ENCODE results near the gene GRID1. TPM values are rescaled to one million over a fixed set of nuclear protein-coding genes. Genes with fewer than 3 reads are reported as not detected.

GRID1 gene
- total RNA-seq, 1 donor from 2014 or later = 0.75 TPM

DNA sequence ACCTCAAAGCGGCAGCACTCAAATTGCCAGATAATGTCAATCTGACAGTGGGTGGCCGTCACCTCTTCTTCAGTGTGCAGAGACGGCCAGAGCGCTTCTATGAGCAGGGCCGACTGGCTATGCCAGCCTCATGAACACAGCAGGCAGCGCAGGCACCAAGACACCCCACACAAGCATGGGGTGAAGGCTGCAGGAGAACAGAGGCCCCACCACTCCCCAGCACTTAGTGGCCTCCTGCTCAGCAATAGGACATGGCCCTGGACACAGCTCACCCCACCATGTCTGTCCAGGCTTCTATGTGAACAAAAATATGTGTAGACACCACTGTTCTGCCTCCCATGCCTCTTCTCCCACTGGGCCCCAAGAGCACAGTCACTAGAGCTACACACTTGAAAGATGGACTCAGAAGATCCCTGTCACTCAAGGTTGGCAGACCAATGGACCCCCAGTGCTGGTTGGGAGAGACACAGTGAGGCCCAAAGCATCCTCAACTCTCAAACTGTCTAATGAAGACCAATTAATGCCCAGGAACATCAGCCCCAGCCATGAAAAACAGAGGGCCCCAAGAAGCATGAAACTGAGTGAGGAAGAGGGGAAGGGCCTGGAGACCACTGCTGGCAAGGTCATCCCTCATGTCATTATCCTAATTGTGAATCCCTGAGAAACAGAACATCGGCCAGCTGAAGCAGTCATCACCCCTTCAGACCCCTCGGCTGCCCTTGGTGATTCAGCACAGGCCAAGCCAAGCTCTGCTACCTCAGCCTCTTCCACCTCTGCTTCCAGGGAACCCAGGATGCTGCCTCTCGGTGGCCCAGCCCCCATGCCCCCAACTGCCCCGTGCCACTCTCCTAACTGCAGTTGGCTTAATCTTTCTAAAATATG lies 77.7 kb downstream of the GRID1 start:
- Mint-ChIP-seq H3K27me3 (ENCODE audit: low read depth, unreplicated experiment) (peaks cover 21% of the 10 kb centered on the region), H3K9me3 (ENCODE audit: unreplicated experiment) (peaks cover under 1% of the 10 kb centered on the region), H3K4me1 (ENCODE audit: low read depth, unreplicated experiment) (no peaks in the 10 kb centered on the region), H3K36me3 (ENCODE audit: low read depth, unreplicated experiment) (no peaks in the 10 kb centered on the region), H3K4me3 (ENCODE audit: unreplicated experiment) (no peak overlapping the region), H3K27ac (ENCODE audit: unreplicated experiment) (no peak overlapping the region)
- TF ChIP-seq EZH2 (IDR thresholded peaks at IDR 0.05; ENCODE audit: insufficient read depth, low read length) = no peak
- TF ChIP-seq, protein P1, sequence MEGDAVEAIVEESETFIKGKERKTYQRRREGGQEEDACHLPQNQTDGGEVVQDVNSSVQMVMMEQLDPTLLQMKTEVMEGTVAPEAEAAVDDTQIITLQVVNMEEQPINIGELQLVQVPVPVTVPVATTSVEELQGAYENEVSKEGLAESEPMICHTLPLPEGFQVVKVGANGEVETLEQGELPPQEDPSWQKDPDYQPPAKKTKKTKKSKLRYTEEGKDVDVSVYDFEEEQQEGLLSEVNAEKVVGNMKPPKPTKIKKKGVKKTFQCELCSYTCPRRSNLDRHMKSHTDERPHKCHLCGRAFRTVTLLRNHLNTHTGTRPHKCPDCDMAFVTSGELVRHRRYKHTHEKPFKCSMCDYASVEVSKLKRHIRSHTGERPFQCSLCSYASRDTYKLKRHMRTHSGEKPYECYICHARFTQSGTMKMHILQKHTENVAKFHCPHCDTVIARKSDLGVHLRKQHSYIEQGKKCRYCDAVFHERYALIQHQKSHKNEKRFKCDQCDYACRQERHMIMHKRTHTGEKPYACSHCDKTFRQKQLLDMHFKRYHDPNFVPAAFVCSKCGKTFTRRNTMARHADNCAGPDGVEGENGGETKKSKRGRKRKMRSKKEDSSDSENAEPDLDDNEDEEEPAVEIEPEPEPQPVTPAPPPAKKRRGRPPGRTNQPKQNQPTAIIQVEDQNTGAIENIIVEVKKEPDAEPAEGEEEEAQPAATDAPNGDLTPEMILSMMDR (IDR thresholded peaks at IDR 0.05; ENCODE audit: insufficient read depth, low read depth, low read length) = no peak
- DNase-seq (ENCODE audit: low read depth) (no peak), FAIRE-seq (no peak)
- H3K79me2 ChIP-seq (ENCODE audit: insufficient read depth, low read length) = no peaks in the 10 kb centered on the region
- H2AFZ ChIP-seq (ENCODE audit: low read depth, low read length) = no peak overlapping the region
- no peaks in the 10 kb centered on the region for H3K4me1 ChIP-seq (ENCODE audit: insufficient read depth, low read length)
- no peak overlapping the region for H3K27ac ChIP-seq (ENCODE audit: low read depth, low read length)
- no peak overlapping the region for H3K9ac ChIP-seq (ENCODE audit: low read length)
- H3K4me3 ChIP-seq (ENCODE audit: insufficient read depth, low read depth, low read length) = no peak overlapping the region
- H3K36me3 ChIP-seq (ENCODE audit: insufficient read depth, low read length) = no peaks in the 10 kb centered on the region
- no peaks in the 10 kb centered on the region for H4K20me1 ChIP-seq (ENCODE audit: insufficient read depth, low read length)
- H3K9me3 ChIP-seq (ENCODE audit: insufficient read depth, low read depth, low read length) = no peaks in the 10 kb centered on the region
- no peaks in the 10 kb centered on the region for H3K27me3 ChIP-seq (ENCODE audit: insufficient read depth, low read length)
- no peak overlapping the region for H3K4me2 ChIP-seq (ENCODE audit: low read length)

DNA sequence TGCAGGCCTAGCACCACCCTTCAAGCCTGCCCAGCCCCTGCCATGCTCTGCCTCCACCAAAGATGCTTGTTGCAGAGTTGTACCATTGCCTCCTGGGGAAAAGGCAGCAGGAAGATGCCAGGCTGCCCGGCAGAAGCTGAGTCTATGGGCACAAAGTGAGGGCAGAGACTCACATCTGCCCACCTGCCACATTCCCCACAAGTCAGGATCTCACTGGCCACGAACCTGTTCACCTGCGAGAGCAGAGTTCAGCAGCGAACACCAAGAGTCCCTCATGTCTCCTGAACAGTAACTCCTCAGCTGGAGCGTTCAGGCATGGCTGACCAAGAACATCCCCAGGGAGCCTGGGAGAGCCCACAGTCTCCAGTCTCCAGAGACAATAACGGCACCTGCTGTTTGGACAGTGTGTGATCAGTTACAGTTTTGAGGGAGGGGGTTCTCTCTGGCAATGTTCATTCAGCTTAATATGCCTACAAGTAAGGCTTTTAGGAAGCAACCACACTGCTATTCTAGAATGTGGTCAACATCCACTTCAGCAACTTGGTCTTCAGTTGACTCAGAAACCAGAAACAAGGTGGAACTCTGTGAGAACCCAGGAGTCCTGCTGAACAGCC lies 78.5 kb downstream of the GRID1 start:
- no peak overlapping the region for H3K9ac ChIP-seq (ENCODE audit: low read length)
- Mint-ChIP-seq H3K27ac (ENCODE audit: unreplicated experiment) (no peak overlapping the region), H3K4me1 (ENCODE audit: low read depth, unreplicated experiment) (no peaks in the 10 kb centered on the region), H3K4me3 (ENCODE audit: unreplicated experiment) (no peak overlapping the region), H3K36me3 (ENCODE audit: low read depth, unreplicated experiment) (no peaks in the 10 kb centered on the region), H3K9me3 (ENCODE audit: unreplicated experiment) (no peaks in the 10 kb centered on the region), H3K27me3 (ENCODE audit: low read depth, unreplicated experiment) (peaks cover 21% of the 10 kb centered on the region)
- H2AFZ ChIP-seq (ENCODE audit: low read depth, low read length) = no peak overlapping the region
- H4K20me1 ChIP-seq (ENCODE audit: insufficient read depth, low read length) = no peaks in the 10 kb centered on the region
- DNase-seq (ENCODE audit: low read depth) = no peak
- H3K4me2 ChIP-seq (ENCODE audit: low read length) = no peak overlapping the region
- H3K79me2 ChIP-seq (ENCODE audit: insufficient read depth, low read length) = no peaks in the 10 kb centered on the region
- no peak overlapping the region for H3K27ac ChIP-seq (ENCODE audit: low read depth, low read length)
- H3K9me3 ChIP-seq (ENCODE audit: insufficient read depth, low read depth, low read length) = peaks cover 2% of the 10 kb centered on the region
- no peaks in the 10 kb centered on the region for H3K27me3 ChIP-seq (ENCODE audit: insufficient read depth, low read length)
- no peaks in the 10 kb centered on the region for H3K36me3 ChIP-seq (ENCODE audit: insufficient read depth, low read length)
- TF ChIP-seq, protein P1 (IDR thresholded peaks at IDR 0.05; ENCODE audit: insufficient read depth, low read depth, low read length) = no peak
- TF ChIP-seq EZH2 (IDR thresholded peaks at IDR 0.05; ENCODE audit: insufficient read depth, low read length) = no peak
- no peak for FAIRE-seq
- H3K4me1 ChIP-seq (ENCODE audit: insufficient read depth, low read length) = no peaks in the 10 kb centered on the region
- H3K4me3 ChIP-seq (ENCODE audit: insufficient read depth, low read depth, low read length) = no peak overlapping the region
